ENCODE results near the gene METTL15.
"Not testable (repeated sequence)": the region's sequence is repeated elsewhere in the genome, so short reads cannot be mapped to it uniquely, and the experiment has no call there.

The METTL15 gene

GRCh38 chr11:28350216-28350615 is 242.0 kb downstream of the METTL15 start:
- no peaks in the 10 kb centered on the region for H3K36me3 ChIP-seq (ENCODE audit: insufficient read depth, low read length)
- no peak overlapping the region for H3K4me2 ChIP-seq (ENCODE audit: low read length)
- H2AFZ ChIP-seq (ENCODE audit: low read length), result no peak overlapping the region
- H3K4me3 ChIP-seq (ENCODE audit: low read depth, low read length, poor library complexity, severe bottlenecking), result no peak overlapping the region
- no peaks in the 10 kb centered on the region for H3K27me3 ChIP-seq (ENCODE audit: insufficient read depth, low read length)
- H3K79me2 ChIP-seq (ENCODE audit: insufficient read depth, low read length), result no peaks in the 10 kb centered on the region
- no peaks in the 10 kb centered on the region for H3K9me3 ChIP-seq (ENCODE audit: low read length)
- no peaks in the 10 kb centered on the region for H3K9me2 ChIP-seq (ENCODE audit: low read depth, low read length)
- no peak overlapping the region for H3K9ac ChIP-seq (ENCODE audit: low read length)
- no peaks in the 10 kb centered on the region for H4K20me1 ChIP-seq (ENCODE audit: insufficient read depth, low read length)
- H3F3A ChIP-seq (ENCODE audit: insufficient read depth, low read length), result no peaks in the 10 kb centered on the region
- TF ChIP-seq CTCF (IDR thresholded peaks at IDR 0.05; ENCODE audit: low read length) (no peak), EZH2 (IDR thresholded peaks at IDR 0.05; ENCODE audit: borderline replicate concordance, low read length) (no peak)
- H3K27ac ChIP-seq (ENCODE audit: low read depth, low read length, poor library complexity, severe bottlenecking), result no peak overlapping the region
- no peaks in the 10 kb centered on the region for H3K4me1 ChIP-seq (ENCODE audit: insufficient read depth, low read length, severe bottlenecking)

- no peak overlapping the region for H3K9ac ChIP-seq (ENCODE audit: low read length)
- H3K4me1 ChIP-seq (ENCODE audit: insufficient read depth, low read length, severe bottlenecking), result no peaks in the 10 kb centered on the region
- no peak overlapping the region for H3K4me3 ChIP-seq (ENCODE audit: low read depth, low read length, poor library complexity, severe bottlenecking)
- H3K4me2 ChIP-seq (ENCODE audit: low read length), result no peak overlapping the region
- no peak overlapping the region for H2AFZ ChIP-seq (ENCODE audit: low read length)
- no peaks in the 10 kb centered on the region for H3K27me3 ChIP-seq (ENCODE audit: insufficient read depth, low read length)
- no peaks in the 10 kb centered on the region for H3K36me3 ChIP-seq (ENCODE audit: insufficient read depth, low read length)
- H3K27ac ChIP-seq (ENCODE audit: low read depth, low read length, poor library complexity, severe bottlenecking), result no peak overlapping the region
- no peaks in the 10 kb centered on the region for H3F3A ChIP-seq (ENCODE audit: insufficient read depth, low read length)
- H3K9me2 ChIP-seq (ENCODE audit: low read depth, low read length), result no peaks in the 10 kb centered on the region
- H3K79me2 ChIP-seq (ENCODE audit: insufficient read depth, low read length), result no peaks in the 10 kb centered on the region
- H3K9me3 ChIP-seq (ENCODE audit: low read length), result no peaks in the 10 kb centered on the region
- TF ChIP-seq CTCF (IDR thresholded peaks at IDR 0.05; ENCODE audit: low read length), result no peak
- no peak for TF ChIP-seq EZH2 (IDR thresholded peaks at IDR 0.05; ENCODE audit: borderline replicate concordance, low read length)
- H4K20me1 ChIP-seq (ENCODE audit: insufficient read depth, low read length), result no peaks in the 10 kb centered on the region
Measured at GRCh38 chr11:28353991-28354390, 245.8 kb downstream of the METTL15 start.

GRCh38 chr11:28366549-28367346 is 258.6 kb downstream of the METTL15 start:
- Histone ChIP-seq H3F3A (ENCODE audit: insufficient read depth, low read length) (no peaks in the 10 kb centered on the region), H3K79me2 (ENCODE audit: insufficient read depth, low read length) (no peaks in the 10 kb centered on the region), H3K4me1 (ENCODE audit: insufficient read depth, low read length, severe bottlenecking) (no peaks in the 10 kb centered on the region), H2AFZ (ENCODE audit: low read length) (no peak overlapping the region), H4K20me1 (ENCODE audit: insufficient read depth, low read length) (no peaks in the 10 kb centered on the region), H3K9ac (ENCODE audit: low read length) (no peak overlapping the region), H3K9me2 (ENCODE audit: low read depth, low read length) (no peaks in the 10 kb centered on the region), H3K27me3 (ENCODE audit: insufficient read depth, low read length) (no peaks in the 10 kb centered on the region), H3K4me3 (ENCODE audit: low read depth, low read length, poor library complexity, severe bottlenecking) (no peak overlapping the region), H3K9me3 (ENCODE audit: low read length) (no peaks in the 10 kb centered on the region), H3K36me3 (ENCODE audit: insufficient read depth, low read length) (no peaks in the 10 kb centered on the region), H3K4me2 (ENCODE audit: low read length) (no peak overlapping the region), H3K27ac (ENCODE audit: low read depth, low read length, poor library complexity, severe bottlenecking) (no peak overlapping the region)
- TF ChIP-seq EZH2 (IDR thresholded peaks at IDR 0.05; ENCODE audit: borderline replicate concordance, low read length) (no peak), CTCF (IDR thresholded peaks at IDR 0.05; ENCODE audit: low read length) (no peak)

GRCh38 chr11:28378095-28378494 is 269.9 kb downstream of the METTL15 start:
- H3K9ac ChIP-seq (ENCODE audit: low read length); H3K4me3 ChIP-seq (ENCODE audit: low read depth, low read length, poor library complexity, severe bottlenecking); H3K9me3 ChIP-seq (ENCODE audit: low read length); H3F3A ChIP-seq (ENCODE audit: insufficient read depth, low read length); H2AFZ ChIP-seq (ENCODE audit: low read length); H4K20me1 ChIP-seq (ENCODE audit: insufficient read depth, low read length); H3K27ac ChIP-seq (ENCODE audit: low read depth, low read length, poor library complexity, severe bottlenecking); H3K79me2 ChIP-seq (ENCODE audit: insufficient read depth, low read length); H3K27me3 ChIP-seq (ENCODE audit: insufficient read depth, low read length); H3K36me3 ChIP-seq (ENCODE audit: insufficient read depth, low read length); H3K9me2 ChIP-seq (ENCODE audit: low read depth, low read length); H3K4me2 ChIP-seq (ENCODE audit: low read length); H3K4me1 ChIP-seq (ENCODE audit: insufficient read depth, low read length, severe bottlenecking): not testable (repeated sequence)

Data from OCI-LY1 (cell line).